NCI-H526 (cell line): ENCODE results near the gene HDAC4.
A peak's percentile ranks its signal among the peaks of the same experiment; 100 is the strongest.

Experiments used
- DNase-seq, 2 experiments: peaks; one replicate each; lab custom pipeline; 2025; lab: John Stamatoyannopoulos, UW

HDAC4 gene

GRCh38 chr2:239282448-239283287 is 118.2 kb downstream of the HDAC4 start:
- DNase-seq: no peak

- DNase-seq: peak in 1 of 2 experiments; percentile 28
Measured at GRCh38 chr2:239280296-239281017, 120.4 kb downstream of the HDAC4 start.

DNA sequence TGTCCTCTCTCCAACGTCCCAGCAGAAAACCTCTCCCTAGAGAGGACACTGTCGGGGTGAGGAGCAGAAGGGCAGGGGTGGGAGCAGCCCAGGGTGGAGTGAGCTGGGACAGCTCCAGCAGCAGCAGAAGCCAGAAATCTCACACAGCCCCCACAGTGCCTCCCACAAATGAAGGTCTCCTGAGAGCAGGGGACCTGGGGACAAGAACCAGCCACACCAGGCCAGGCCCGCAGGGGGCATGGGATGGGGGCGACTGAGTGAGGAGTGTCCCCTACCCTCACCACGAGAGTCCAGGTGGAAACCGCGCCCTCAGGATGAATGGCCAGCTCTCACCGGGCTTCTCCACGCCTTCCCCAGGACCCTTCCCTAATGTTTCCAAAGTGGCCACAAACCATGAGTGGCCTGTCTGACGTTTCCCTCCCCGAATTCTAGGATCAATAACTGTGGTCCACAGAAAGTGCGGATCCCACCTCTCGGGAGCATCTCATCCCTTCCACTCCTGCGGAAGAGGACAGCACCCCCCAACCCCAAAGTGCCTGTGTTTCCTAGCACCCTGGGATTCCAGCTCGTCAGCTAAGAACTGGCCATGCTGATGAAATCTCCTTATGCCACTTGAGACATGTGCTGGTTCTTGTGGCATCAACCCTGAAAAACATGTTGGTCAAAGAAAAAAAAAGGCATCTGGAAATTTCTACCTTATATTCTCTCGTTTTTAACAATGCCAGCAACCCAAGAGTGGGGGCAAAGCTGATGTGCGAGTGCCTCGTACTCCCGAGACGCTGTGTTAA is 121.1 kb downstream of the HDAC4 start:
- DNase-seq: no peak

DNA sequence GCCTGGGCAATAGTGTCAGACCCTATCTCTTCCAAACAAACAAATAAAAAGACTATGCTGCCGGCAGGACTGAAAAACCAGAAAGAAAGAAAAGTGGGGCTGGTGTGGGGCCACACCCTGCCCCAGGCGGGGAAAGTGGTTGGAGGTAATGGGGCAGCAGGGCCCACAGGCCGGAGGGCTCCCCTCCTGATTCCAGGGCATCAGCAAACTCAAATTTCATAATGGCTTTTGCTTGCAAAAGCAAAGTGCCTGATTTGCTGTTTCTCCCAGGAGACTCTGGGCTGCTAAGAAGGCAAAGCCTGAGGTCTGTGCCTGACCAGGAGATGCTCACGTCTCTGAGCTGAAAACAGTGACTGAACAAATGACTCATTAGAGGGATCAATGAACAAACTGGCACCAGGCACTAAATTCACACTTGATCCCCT is 121.9 kb downstream of the HDAC4 start:
- DNase-seq: no peak

DNA sequence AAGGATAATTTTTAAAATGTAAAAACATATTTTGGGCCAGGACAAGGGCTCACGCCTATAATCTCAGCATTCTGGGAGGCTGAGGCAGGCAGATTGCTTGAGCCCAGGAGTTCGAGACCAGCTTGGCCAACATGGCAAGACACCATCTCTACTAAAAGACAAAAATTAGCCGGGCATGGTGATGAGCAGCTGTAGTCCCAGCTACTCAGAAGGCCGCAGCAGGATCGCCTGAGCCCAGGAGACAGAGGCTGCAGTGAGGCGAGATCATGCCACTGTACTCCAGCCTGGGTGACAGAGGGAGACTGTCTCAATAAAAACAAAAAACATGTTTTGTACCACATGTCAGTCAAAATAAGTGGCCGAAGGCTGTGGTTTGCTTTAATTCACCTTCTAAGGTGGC is 122.5 kb downstream of the HDAC4 start:
- DNase-seq: no peak

DNA sequence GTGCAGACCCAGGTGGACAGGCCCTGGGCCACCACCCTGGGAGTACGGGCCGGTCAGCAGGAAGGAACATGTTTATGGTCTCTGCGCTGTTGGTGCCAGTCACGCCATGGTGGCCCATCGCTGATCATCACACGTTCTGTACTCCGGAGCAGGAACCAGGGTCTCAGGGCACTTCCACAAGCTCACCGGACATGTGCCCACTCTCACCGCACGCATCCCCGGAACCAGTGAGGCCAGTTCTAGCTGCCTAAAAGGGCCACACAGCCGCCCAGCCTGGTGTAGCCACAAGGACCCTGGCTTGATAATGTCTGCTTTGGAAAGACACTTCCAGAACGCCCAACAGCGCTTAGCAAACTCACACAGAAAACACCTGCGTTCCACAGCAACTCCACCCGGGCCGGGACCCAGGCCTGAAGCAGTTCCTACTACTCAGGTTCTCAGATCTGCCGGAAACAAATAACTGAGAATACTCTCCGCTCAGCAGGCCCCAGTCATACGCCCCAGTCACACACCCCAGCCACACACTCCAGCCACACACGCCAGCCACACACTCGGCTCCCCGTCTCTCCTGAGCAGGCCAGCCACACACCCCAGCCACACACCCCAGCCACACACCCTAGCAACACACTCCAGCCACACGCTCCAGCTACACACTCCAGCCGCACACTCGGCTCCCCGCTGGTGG is 123.3 kb downstream of the HDAC4 start:
- DNase-seq: no peak

DNA sequence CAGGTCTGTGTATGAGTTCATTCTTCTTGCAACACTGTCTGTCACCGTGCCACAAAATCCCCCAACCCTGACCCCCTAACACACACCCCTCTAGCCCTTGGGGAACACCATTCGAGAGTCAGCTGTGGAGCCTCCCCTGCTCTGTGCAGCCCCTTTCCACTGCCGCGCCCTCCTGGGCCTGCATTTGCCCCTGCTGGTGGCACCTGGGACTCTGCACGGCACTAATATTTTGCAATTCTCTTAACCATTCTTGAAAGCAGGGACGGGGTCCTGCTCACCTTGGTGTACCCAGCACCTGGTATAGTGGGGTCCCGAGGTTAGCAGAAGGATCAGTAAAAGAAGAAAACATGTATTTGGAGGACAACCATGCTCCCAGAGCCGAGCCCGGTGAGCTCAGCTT is 124.0 kb downstream of the HDAC4 start:
- DNase-seq: no peak

DNA sequence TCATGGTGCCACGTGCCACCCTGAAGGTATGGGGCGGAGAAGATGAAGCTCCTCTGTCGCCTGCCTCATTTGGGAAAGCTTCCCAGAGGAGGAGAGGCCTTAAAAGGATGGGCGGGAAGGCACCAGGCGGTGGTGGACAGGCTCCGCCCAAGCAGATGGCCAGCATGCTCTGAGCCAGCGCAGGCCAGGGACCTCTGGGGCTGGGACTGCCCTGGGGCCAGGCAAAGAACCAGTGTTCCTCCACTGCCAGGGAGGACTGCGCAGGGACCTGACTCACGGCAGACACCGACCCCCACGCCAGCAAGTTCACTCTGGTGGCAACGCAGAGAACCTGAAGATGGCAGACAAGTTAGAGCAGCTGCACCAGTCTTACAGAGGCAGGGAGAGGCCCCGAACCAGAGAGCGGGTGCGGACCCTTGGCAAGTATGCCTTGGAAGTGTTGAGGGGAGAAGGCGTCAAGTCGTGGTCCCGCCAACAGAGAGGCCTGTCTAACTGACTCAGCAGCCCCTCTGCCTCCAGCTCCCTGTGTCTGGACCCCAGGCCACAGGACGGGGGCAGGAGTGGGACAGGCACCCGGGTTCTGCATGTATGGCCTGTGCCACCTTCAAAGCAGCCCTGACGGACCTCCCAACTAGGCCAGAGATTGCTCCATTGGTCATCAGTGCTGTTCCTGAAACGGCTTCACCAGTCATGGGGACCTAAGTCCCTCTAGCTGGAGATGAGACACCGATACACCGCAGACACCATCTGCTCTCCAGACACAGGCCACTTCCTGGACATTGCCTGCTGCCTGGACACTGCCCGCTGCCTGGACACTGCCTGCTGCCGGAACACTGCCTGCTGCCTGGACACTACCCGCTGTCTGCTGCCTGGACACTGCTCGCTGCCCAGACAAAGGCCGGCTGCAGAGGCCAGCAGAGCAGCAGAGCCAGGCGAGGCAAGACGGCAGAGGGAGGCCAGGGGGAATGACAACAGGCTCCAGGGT is 124.7 kb downstream of the HDAC4 start:
- peak in 1 of 2 experiments; percentile 48 for DNase-seq

- DNase-seq: peak; percentile 83 to 89
Measured at GRCh38 chr2:239275044-239275685, 125.7 kb downstream of the HDAC4 start.

- peak; percentile 37 to 82 for DNase-seq
Measured at GRCh38 chr2:239274391-239275043, 126.3 kb downstream of the HDAC4 start.

DNA sequence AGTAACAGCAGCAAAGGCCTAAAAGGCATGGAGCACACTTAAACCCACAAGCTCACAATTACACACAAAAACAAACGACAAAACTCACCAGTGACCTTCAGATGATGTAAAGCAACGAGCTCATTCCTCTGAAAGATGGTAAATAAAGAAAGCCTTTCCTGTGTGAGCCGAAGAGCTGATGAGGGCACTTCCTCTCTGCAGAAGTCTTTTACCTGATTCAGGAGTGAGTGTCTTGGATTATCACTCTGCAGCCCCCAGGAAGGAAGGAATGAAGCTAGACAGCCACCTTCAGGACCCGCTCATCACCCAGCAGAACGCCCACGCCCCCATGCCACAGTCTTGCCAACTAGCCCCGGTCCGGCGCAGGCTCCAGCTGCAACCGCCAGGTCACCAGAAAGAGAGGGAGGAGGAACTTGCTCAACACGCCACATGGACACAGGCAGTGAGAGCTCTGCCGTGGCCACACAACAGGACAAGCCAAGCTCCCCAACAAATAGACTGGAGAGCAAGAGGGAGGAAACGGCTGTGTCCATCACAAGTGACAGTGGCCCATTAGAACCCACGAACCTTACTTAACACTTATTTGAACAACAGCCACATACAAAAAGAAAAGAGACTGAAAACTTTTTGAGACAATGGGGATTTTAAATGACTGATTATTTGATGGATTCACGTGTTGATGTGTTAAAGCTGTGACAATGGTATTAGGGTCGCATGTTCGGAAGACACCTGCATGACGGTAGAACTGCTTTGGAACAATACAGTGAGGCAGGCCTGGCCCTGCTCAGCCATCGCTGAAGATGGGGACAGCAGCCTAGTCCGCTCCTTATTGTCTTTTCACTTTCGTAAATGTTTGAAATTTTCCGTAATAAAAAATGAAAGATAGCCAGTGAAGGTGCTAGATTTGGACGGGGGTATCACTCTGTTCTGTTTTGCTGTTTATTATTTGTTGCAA is 127.3 kb downstream of the HDAC4 start:
- no peak for DNase-seq

- no peak for DNase-seq
Measured at GRCh38 chr2:239272626-239273025, 128.2 kb downstream of the HDAC4 start.

DNA sequence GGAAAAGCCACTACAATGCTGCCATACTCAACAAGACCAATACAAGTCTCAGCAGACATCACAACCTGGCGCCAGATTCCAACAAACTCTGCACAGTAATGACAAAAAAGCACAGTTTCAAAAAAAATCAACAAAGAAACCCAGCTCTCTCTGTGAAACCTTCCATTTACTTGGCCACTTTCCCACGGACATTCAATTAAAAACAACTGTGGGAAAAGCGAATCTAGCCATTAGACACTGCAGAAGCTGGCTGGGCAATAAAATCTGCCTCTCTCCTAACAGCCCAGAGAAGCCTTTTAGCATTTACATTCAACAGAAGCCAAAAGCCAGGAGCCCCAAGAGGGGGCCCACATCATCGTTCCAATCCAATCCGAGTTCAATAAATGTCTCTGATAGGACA is 128.9 kb downstream of the HDAC4 start:
- no peak for DNase-seq

DNA sequence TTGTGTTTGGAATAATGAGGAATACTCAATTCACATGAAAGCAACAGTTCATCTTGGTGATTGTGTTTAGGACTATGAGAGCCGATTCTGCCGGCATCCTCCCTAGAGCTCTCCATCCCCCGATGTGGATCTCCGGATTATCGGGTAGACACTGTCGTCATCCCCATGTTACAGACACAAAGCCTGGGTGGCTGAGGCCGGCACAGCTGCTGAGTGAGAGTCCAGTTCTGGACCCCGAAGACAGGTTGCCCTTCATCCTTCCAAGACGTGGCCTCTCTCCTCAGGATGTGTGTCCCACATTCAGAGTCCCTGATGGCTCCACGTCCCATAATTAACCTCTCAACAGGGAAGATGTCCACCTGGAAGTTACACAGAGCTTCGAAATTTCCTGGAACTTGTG is 129.3 kb downstream of the HDAC4 start:
- DNase-seq: no peak

DNA sequence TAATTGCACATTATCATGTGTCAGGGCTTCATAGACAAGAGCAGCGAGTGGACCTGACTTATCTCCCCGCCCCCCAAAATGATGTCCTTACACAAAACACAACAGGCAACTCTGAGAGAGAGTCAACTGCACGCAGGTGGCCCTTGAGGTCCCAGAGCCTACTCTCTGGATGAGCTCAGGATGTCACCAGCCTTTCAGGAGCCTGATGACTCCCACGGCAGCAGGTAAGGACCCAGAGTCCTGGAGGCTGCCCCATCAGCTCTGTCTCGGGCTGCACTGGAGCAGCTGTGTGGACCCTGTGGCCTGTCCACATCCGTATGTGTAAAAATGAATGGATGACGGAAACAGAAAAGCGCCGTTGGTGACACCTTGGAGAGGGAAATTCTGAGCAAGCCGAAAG is 130.9 kb downstream of the HDAC4 start:
- DNase-seq: no peak

DNA sequence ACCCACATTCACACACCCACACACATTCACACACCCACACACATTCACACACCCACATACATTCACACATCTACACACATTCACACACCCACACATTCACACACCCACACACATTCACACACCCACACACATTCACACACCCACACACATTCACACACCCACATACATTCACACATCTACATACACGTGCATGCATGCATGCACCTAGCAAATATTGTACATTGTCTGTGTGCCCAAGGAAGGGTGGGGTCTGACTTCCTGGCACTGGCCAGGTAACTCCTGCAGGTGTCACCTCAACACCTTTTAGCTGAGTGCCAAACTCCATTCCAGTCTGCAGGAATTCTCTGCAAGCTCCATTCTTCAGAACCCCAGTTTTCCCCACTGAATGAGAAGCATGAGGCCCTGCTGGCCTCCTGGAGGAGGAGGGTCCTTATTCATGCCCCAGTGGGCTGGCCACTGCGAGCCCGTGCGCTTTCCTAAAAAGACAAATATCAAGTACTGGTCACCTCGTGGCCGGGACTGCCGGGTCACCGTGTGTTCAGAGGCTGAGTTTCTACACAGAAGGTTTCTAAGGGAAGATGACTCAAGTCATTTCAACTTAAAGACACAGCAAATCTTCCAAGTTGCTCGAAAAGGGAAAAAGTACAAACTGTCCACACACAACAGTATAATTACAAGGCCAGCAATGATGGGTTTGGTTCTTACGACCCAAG is 131.5 kb downstream of the HDAC4 start:
- DNase-seq: peak in 1 of 2 experiments; percentile 42

GRCh38 chr2:239268549-239268948 is 132.3 kb downstream of the HDAC4 start:
- DNase-seq: no peak

DNA sequence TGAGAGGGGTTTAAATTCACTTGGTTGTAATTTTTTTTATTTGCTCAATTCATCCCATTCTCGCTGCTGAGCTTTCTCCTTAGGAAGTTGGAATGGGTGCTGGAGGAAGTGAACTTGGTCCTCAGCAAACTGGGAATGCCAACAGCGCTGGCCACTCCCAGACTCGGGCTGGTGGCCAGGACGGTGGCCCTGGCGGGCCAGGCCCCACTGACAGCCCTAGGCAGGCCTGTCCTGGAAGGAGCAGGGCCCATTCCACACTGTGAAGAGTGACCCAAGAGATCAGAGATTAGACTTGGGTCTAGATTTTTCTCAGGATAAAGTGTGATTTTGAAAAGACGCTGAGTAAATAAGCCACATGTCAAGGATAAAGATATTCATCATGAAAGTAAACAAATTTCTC is 132.7 kb downstream of the HDAC4 start:
- no peak for DNase-seq
